Spleen (tissue), 11 donors: ENCODE data around the gene GAREM1. TPM values are rescaled to one million over a fixed set of nuclear protein-coding genes. Genes with fewer than 3 reads are reported as not detected.
A peak's percentile ranks its signal among the peaks of the same experiment; 100 is the strongest.

Experiments
- DNase-seq: peaks from one replicate; pipeline ENCODE4 v3.0.0-alpha.2; 2020
- H3K27ac ChIP-seq, 8 donors: fragments of 200-600 bp; sonication (generic) in 7 of 8; 1 replicate in 4 of 8; 2 replicates in 4 of 8; pipeline versions ENCODE4 v1.5.0 to v1.8.0; 2016 to 2021; ENCODE audit warnings: inconsistent platforms in 4 of 8, mild to moderate bottlenecking in 4 of 8, moderate library complexity in 1 of 8
- H3K27me3 ChIP-seq, 7 donors: fragments of 200-600 bp; sonication (generic) in 6 of 7; replicated peaks in 1 of 7; 1 replicate in 4 of 7; 2 replicates in 3 of 7; pipeline versions ENCODE4 v1.5.0 to v1.8.0; 2016 to 2021; ENCODE audit warnings: inconsistent platforms in 3 of 7, mild to moderate bottlenecking in 1 of 7
- H3K36me3 ChIP-seq, 6 donors: fragments of 200-600 bp; sonication (generic) in 5 of 6; 1 replicate in 4 of 6; 2 replicates in 2 of 6; pipeline versions ENCODE4 v1.5.0 to v1.8.0; 2016 to 2021; ENCODE audit warnings: inconsistent platforms in 2 of 6
- H3K4me1 ChIP-seq, 6 donors: fragments of 200-600 bp; sonication (generic) in 5 of 6; 1 replicate in 3 of 6; 2 replicates in 3 of 6; pipeline versions ENCODE4 v1.5.0 to v1.8.0; 2016 to 2021; ENCODE audit warnings: inconsistent platforms in 3 of 6
- H3K4me3 ChIP-seq, 8 donors: fragments of 200-600 bp; sonication (generic) in 7 of 8; 1 replicate in 4 of 8; 2 replicates in 4 of 8; pipeline versions ENCODE4 v1.5.0 to v1.8.0; 2016 to 2021; ENCODE audit warnings: inconsistent platforms in 4 of 8, mild to moderate bottlenecking in 4 of 8, moderate library complexity in 2 of 8
- H3K9me3 ChIP-seq, 8 donors: fragments of 200-600 bp; sonication (generic) in 7 of 8; 1 replicate in 4 of 8; 2 replicates in 4 of 8; pipeline versions ENCODE4 v1.5.0 to v1.8.0; 2016 to 2021; ENCODE audit warnings: inconsistent platforms in 4 of 8
- CTCF ChIP-seq, 11 experiments: fragments of 200-600 bp in 7 of 11; fragments of 450-650 bp in 4 of 11; sonication (generic) in 4 of 11; IDR thresholded peaks in 8 of 11; conservative IDR thresholded peaks in 3 of 11; 1 replicate in 7 of 11; 2 replicates in 4 of 11; pipeline versions ENCODE4 v1.4.0 to v1.8.0; 2016 to 2021; ENCODE audit warnings: antibody characterized with exemption in 11 of 11, inconsistent platforms in 4 of 11, mild to moderate bottlenecking in 1 of 11
- POLR2A ChIP-seq, 3 donors: fragments of 450-650 bp; IDR thresholded peaks; one replicate each; pipeline ENCODE4 v1.5.1; 2017; ENCODE audit warnings: antibody characterized with exemption in 3 of 3, mild to moderate bottlenecking in 1 of 3
- POLR2AphosphoS5 ChIP-seq, 3 donors: sonication (generic); formaldehyde crosslinking; IDR thresholded peaks; one replicate each; pipeline ENCODE4 v1.5.1; 2017; ENCODE audit warnings: antibody characterized with exemption in 3 of 3
- WGBS, 5 donors: extraction: QIAGEN DNeasy Blood & Tissue Kit in 3 of 5; methylation state at CpG; one replicate each; pipeline versions ENCODE4 v1.1.5 to v1.1.7; 2013 to 2018; 5-methylcytosine and 5-hydroxymethylcytosine counted together
- intact Hi-C: fragments of 100-400 bp; cut with DNase I; formaldehyde crosslinking; loops from one replicate; pipeline ENCODE4 v1.15.0; 2023; ENCODE audit warnings: low total_unique reads
- polyA plus RNA-seq, 3 donors: library from polyadenylated mRNA; stranded (reverse); fragments of 200-250 nt; gene quantifications; one replicate each; pipeline ENCODE4 v1.2.1, GENCODE V29; 2013
- total RNA-seq, 7 donors: library from RNA; depleted of rRNA in 3 of 7; stranded (reverse); fragments of >200 nt in 3 of 7; fragmentation: NEBNext Ultra II Directional in 4 of 7; extraction: Animal tissue kit (Norgen Biotek cat#: 25700) in 4 of 7; gene quantifications; one replicate each; pipeline versions ENCODE4 v1.1.0 to v1.2.1, GENCODE V29; 2016 to 2021
- donor health status: healthy with polysubstance abuse.
- donor health status: DM: no; HTN: no; CAD: no; lungs with moderate emphysema.
- donor health status: DM: no; HTN: no; CAD: no.
- donor health status: Bipolar disorder and iron deficiency.
- donor health status: healthy.
- donor health status: DM: no; HTN: no; CAD: no.
- donor health status: DM: yes; HTN: yes; CAD: no.

The GAREM1 gene
- total and polyA plus RNA-seq, 10 donors, result 0.20 to 8.2 (median 3.5) TPM

- DNase-seq, result no peak
- TF ChIP-seq POLR2A (IDR thresholded peaks at IDR 0.05), result no peak
- TF ChIP-seq CTCF (IDR thresholded peaks at IDR 0.05 in 8 of 11, conservative IDR thresholded peaks at IDR 0.05 in 3 of 11), result no peak
- TF ChIP-seq POLR2AphosphoS5 (IDR thresholded peaks at IDR 0.05), result no peak
- no peaks in the 10 kb centered on the region for H3K9me3 ChIP-seq
- H3K36me3 ChIP-seq, result no peaks in the 10 kb centered on the region
- WGBS, 5 donors, result 79 to 98% (median 94%) methylated on average over 4 of the region's 4 CpGs
- peaks cover 0 to 20% (median 0%) of the 10 kb centered on the region in 7 donors for H3K27me3 ChIP-seq
- no peak overlapping the region for H3K4me3 ChIP-seq
- intact Hi-C loops, result no loop called here
- H3K4me1 ChIP-seq, result peaks cover 0 to 5% (median 0%) of the 10 kb centered on the region in 6 donors
- no peak overlapping the region for H3K27ac ChIP-seq
These were observed 152.1 kb downstream of the GAREM1 start for GRCh38 chr18:32318581-32318980.

GRCh38 chr18:32317651-32318050 is 153.0 kb downstream of the GAREM1 start:
- intact Hi-C loops, result no loop called here
- H3K27ac ChIP-seq, result peak overlapping the region in 3 of 8 donors; percentile 5 to 26 (median 6)
- TF ChIP-seq POLR2AphosphoS5 (IDR thresholded peaks at IDR 0.05), result no peak
- TF ChIP-seq POLR2A (IDR thresholded peaks at IDR 0.05), result no peak
- no peak for TF ChIP-seq CTCF (IDR thresholded peaks at IDR 0.05 in 8 of 11, conservative IDR thresholded peaks at IDR 0.05 in 3 of 11)
- no peak for DNase-seq
- no peak overlapping the region for H3K4me3 ChIP-seq
- H3K4me1 ChIP-seq, result peaks cover 0 to 5% (median 0%) of the 10 kb centered on the region in 6 donors
- no peaks in the 10 kb centered on the region for H3K9me3 ChIP-seq
- no peaks in the 10 kb centered on the region for H3K36me3 ChIP-seq
- peaks cover 0 to 16% (median 0%) of the 10 kb centered on the region in 7 donors for H3K27me3 ChIP-seq
- 26 to 52% (median 29%) methylated on average over 4 of the region's 4 CpGs for WGBS, 5 donors

- no peaks in the 10 kb centered on the region for H3K36me3 ChIP-seq
- 88 to 100% (median 93%) methylated on average over 1 of the region's 1 CpG for WGBS, 5 donors
- intact Hi-C loops, result no loop called here
- peaks cover 0 to 31% (median 0%) of the 10 kb centered on the region in 7 donors for H3K27me3 ChIP-seq
- DNase-seq, result no peak
- H3K9me3 ChIP-seq, result no peaks in the 10 kb centered on the region
- H3K4me3 ChIP-seq, result no peak overlapping the region
- TF ChIP-seq POLR2A (IDR thresholded peaks at IDR 0.05), result no peak
- TF ChIP-seq POLR2AphosphoS5 (IDR thresholded peaks at IDR 0.05), result no peak
- H3K27ac ChIP-seq, result no peak overlapping the region
- H3K4me1 ChIP-seq, result peaks cover 0 to 5% (median 0%) of the 10 kb centered on the region in 6 donors
These were observed 154.8 kb downstream of the GAREM1 start for GRCh38 chr18:32315881-32316280.

GRCh38 chr18:32310774-32311173 is 159.9 kb downstream of the GAREM1 start:
- H3K4me3 ChIP-seq, result no peak overlapping the region
- peaks cover 0 to 8% (median 0%) of the 10 kb centered on the region in 6 donors for H3K4me1 ChIP-seq
- 58 to 75% (median 70%) methylated on average over 2 of the region's 2 CpGs for WGBS, 5 donors
- intact Hi-C loops, result no loop called here
- no peaks in the 10 kb centered on the region for H3K9me3 ChIP-seq
- DNase-seq, result no peak
- TF ChIP-seq POLR2A (IDR thresholded peaks at IDR 0.05) (no peak), CTCF (IDR thresholded peaks at IDR 0.05 in 8 of 11, conservative IDR thresholded peaks at IDR 0.05 in 3 of 11) (no peak), POLR2AphosphoS5 (IDR thresholded peaks at IDR 0.05) (no peak)
- no peaks in the 10 kb centered on the region for H3K36me3 ChIP-seq
- H3K27me3 ChIP-seq, result peaks cover 0 to 50% (median 2%) of the 10 kb centered on the region in 7 donors
- peak overlapping the region in 1 of 8 donors; percentile 2 for H3K27ac ChIP-seq
